ENCODE data around the gene CSF1.

DNA sequence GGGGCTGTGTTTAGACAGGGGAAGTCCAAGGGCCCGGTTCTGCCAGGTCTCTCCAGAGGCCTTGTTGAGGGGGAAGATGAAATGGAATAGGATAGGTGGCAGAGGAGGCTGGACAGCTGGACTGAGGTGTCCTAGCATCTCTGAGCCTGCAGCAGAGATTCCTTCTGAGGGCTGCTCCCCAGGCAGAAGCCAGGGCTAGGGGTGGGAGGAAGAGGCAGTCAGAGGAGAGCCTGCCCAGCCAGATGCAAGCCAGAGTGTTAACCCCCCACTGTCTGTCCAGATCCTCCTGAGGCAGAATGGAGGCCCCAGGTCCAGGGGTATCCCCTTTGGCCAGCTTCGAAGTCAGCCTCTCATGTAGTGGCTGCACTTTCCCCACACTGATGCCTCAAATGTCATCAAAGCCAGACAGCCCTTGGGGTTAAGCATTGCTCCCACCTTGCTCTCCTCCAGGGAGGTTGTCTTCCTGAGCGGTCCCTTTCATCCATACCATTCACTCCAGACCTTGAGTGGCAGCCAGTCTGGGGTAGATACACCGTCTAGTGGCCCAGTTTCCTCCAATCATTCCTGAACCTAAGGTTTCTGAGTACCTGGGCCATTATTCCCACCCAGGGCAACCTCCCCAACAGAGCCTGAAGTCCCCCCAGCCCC, 1.7 kb downstream of the CSF1 start:
- TF ChIP-seq POLR2A (IDR thresholded peaks at IDR 0.05) (no peak), EP300 (IDR thresholded peaks at IDR 0.05) (no peak)
- TF ChIP-seq, protein P1, sequence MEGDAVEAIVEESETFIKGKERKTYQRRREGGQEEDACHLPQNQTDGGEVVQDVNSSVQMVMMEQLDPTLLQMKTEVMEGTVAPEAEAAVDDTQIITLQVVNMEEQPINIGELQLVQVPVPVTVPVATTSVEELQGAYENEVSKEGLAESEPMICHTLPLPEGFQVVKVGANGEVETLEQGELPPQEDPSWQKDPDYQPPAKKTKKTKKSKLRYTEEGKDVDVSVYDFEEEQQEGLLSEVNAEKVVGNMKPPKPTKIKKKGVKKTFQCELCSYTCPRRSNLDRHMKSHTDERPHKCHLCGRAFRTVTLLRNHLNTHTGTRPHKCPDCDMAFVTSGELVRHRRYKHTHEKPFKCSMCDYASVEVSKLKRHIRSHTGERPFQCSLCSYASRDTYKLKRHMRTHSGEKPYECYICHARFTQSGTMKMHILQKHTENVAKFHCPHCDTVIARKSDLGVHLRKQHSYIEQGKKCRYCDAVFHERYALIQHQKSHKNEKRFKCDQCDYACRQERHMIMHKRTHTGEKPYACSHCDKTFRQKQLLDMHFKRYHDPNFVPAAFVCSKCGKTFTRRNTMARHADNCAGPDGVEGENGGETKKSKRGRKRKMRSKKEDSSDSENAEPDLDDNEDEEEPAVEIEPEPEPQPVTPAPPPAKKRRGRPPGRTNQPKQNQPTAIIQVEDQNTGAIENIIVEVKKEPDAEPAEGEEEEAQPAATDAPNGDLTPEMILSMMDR (IDR thresholded peaks at IDR 0.05) = no peak

Data from ovary (tissue), 3 donors.